Mucosa of descending colon (tissue), 3 donors: Measurements from ENCODE around the gene B2M. TPM values are rescaled to one million over a fixed set of nuclear protein-coding genes. Genes with fewer than 3 reads are reported as not detected.
A peak's percentile ranks its signal among the peaks of the same experiment; 100 is the strongest.
"Not testable (repeated sequence)": the region's sequence is repeated elsewhere in the genome, so short reads cannot be mapped to it uniquely, and the experiment has no call there.

Experiments
- ATAC-seq: fragments of 200-7000 bp; cut with Tn5 transposase; one replicate; pipeline ENCODE4 v1.9.1; 2020; ENCODE audit warnings: mild to moderate bottlenecking, moderate library complexity
- DNase-seq, 3 donors: peaks; one replicate each; pipeline ENCODE4 v3.0.0-alpha.2; 2020
- H3K36me3 ChIP-seq: fragments of 200-600 bp; one replicate; pipeline ENCODE4 v1.8.0; 2021; ENCODE audit warnings: low read depth, mild to moderate bottlenecking
- H3K4me1 ChIP-seq: fragments of 200-600 bp; one replicate; pipeline ENCODE4 v1.8.0; 2021; ENCODE audit warnings: low read depth, mild to moderate bottlenecking
- H3K4me3 ChIP-seq: fragments of 200-600 bp; one replicate; pipeline ENCODE4 v1.8.0; 2021; ENCODE audit warnings: mild to moderate bottlenecking
- H3K9me3 ChIP-seq: fragments of 200-600 bp; one replicate; pipeline ENCODE4 v1.8.0; 2021; ENCODE audit warnings: mild to moderate bottlenecking
- intact Hi-C, 2 donors: fragments of 100-400 bp; cut with DNase I in 1 of 2; cut with micrococcal nuclease in 1 of 2; formaldehyde crosslinking; loops; one replicate each; pipeline versions ENCODE4 v1.11.0 to v1.11.1; 2022; cut with DNase I, micrococcal nuclease
- total RNA-seq, 3 donors: library from RNA; stranded (reverse); fragmentation: NEBNext Ultra II Directional in 2 of 3; extraction: Animal tissue kit (Norgen Biotek cat#: 25700) in 2 of 3; gene quantifications; one replicate each; pipeline versions ENCODE4 v1.2.1 to v1.2.4, GENCODE V29; 2021 to 2023
- TF ChIP-seq, protein P1 (sequence below): fragments of 200-600 bp; IDR thresholded peaks from one replicate; pipeline ENCODE4 v1.8.0; 2022; ENCODE audit warnings: antibody characterized with exemption, mild to moderate bottlenecking
- donor health status: DM: no; HTN: no; CAD: no; lungs with moderate emphysema.
- donor health status: DM: no; HTN: no; CAD: no.
- donor health status: DM: no; HTN: yes; CAD: no.

The B2M gene
- total RNA-seq, 3 donors from 2014 or later, result 3,073 to 7,652 (median 5,579) TPM

GRCh38 chr15:44726568-44727484 is 15.5 kb downstream of the B2M start:
- ATAC-seq, result peak; percentile 64
- Histone ChIP-seq H3K36me3 (peaks cover 6% of the 10 kb centered on the region), H3K4me3 (no peak overlapping the region), H3K9me3 (no peaks in the 10 kb centered on the region), H3K4me1 (peaks cover 53% of the 10 kb centered on the region)
- intact Hi-C loops, result loop anchor here in 1 of 2 donors (5.0 kb wide), 1 partner anchor 65 kb away; the partner anchor contains the start of gene SPG11
- DNase-seq, result peak in 1 of 3 donors; percentile 76
- TF ChIP-seq, protein P1, sequence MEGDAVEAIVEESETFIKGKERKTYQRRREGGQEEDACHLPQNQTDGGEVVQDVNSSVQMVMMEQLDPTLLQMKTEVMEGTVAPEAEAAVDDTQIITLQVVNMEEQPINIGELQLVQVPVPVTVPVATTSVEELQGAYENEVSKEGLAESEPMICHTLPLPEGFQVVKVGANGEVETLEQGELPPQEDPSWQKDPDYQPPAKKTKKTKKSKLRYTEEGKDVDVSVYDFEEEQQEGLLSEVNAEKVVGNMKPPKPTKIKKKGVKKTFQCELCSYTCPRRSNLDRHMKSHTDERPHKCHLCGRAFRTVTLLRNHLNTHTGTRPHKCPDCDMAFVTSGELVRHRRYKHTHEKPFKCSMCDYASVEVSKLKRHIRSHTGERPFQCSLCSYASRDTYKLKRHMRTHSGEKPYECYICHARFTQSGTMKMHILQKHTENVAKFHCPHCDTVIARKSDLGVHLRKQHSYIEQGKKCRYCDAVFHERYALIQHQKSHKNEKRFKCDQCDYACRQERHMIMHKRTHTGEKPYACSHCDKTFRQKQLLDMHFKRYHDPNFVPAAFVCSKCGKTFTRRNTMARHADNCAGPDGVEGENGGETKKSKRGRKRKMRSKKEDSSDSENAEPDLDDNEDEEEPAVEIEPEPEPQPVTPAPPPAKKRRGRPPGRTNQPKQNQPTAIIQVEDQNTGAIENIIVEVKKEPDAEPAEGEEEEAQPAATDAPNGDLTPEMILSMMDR, result no peak

DNA sequence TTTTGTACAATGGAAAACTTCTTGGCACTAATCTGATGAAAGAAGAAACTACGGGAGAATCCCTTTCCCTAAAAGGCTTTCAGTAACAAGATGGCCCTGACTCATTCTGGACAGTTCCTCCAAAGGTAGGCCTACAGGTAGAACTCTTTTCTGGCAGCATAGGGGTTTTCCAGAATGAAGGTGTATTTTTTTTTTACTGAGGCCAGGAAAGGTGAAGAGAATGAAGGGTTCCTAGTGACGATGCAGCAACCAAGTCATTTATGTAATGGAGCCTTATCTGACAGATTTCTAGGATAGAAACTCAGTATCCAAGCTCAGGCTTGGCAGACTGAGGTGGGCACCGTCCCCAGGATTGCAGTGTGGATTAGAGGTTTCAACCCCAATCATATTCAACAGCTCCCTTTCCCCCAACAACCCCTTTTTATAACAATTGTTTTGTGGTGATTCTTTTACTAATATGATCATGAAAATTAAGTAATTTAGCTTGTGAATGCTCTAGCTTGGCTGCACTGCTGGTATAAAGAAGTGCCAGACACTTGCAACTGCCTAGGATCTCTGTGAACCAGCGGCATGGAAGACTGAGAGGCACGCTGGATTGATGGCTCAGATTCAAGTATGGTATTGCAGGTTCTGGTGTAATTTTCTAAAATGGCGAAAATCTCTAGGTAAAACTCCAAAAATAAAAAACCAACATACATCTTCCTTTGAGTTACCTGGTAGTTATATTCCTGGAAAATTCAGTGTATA is 16.3 kb downstream of the B2M start:
- ATAC-seq (no peak), DNase-seq (peak in 1 of 3 donors; percentile 19)
- H3K9me3 ChIP-seq, result no peaks in the 10 kb centered on the region
- intact Hi-C loops, result loop anchor here in 1 of 2 donors (5.0 kb wide), 1 partner anchor 65 kb away; the partner anchor contains the start of gene SPG11
- TF ChIP-seq, protein P1, result no peak
- no peak overlapping the region for H3K4me3 ChIP-seq
- H3K36me3 ChIP-seq, result peaks cover 6% of the 10 kb centered on the region
- H3K4me1 ChIP-seq, result peaks cover 53% of the 10 kb centered on the region

DNA sequence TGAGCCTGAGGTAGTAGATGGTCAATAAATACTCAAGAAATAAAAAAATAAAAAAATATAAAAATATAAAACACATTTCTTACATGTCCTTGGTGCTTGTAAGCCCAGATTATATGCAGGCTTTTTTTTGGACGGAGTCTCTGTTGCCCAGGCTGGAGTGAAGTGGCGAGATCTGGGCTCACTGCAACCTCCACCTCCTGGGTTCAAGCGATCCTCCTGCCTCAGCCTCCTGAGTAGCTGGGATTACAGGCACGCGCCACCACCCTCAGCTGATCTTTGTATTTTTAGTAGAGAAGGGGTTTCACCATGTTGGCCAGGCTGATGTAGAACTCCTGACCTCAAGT is 16.9 kb downstream of the B2M start:
- intact Hi-C loops, result loop anchor here in 1 of 2 donors (5.0 kb wide), 1 partner anchor 66 kb away; the partner anchor contains the start of gene SPG11

DNA sequence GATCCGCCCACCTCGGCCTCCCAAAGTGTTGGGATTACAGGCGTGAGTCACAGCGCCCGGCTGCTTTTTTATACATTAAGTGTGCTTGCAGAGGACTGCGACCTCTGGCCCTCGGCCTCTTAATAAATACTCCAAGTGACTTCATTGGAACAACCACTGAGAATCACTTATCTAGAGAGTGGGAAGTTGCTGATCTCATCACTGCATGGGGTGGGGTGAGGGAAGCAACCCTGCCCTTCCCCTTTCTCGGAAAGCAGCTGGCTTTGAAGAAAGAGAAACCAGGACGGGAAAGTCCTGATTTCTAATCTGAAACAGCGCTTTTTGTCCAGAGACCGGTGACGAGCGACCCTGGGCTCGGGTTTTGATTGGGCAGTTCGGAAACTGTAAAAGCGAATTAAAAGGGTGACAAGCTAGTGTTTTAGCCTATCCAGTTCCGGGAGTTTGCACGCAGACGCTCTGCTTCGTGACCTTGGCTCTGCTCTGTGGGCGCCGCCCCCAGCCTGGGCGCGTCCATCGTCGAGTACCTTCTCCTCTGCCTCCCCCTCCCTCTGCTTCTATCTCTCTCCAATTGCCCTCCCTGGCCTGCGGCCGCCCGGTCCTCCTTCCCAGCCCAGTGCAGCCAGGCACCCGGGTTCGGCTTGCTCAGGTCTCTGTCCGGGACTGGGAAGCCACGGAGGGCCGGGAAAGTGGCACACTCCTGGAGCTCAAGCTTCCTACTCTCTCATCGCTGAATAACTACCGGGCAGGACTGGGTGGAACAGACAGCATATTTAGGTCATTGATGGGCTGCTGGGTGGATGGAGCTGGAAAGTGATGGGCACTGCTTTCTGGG is 17.5 kb downstream of the B2M start:
- intact Hi-C loops, result loop anchor here in 1 of 2 donors (5.0 kb wide), 1 partner anchor 66 kb away; the partner anchor contains the start of gene SPG11
- Histone ChIP-seq H3K9me3 (no peaks in the 10 kb centered on the region), H3K4me3 (peak overlapping the region; percentile 63), H3K4me1 (peaks cover 52% of the 10 kb centered on the region), H3K36me3 (peaks cover 6% of the 10 kb centered on the region)
- peak; percentile 96 to 97 (median 97) for DNase-seq
- TF ChIP-seq, protein P1, result peak; percentile 10
- peak; percentile 90 for ATAC-seq

More for the DNA sequence above, 16.9 kb downstream of the B2M start:
- Histone ChIP-seq H3K4me3 (peak overlapping the region; percentile 63), H3K4me1 (peaks cover 53% of the 10 kb centered on the region)
- H3K36me3 ChIP-seq, H3K9me3 ChIP-seq, ATAC-seq, DNase-seq: not testable (repeated sequence)

GRCh38 chr15:44729408-44730127 is 18.3 kb downstream of the B2M start:
- peak in 2 of 3 donors; percentile 62 to 69 for DNase-seq
- Histone ChIP-seq H3K9me3 (no peaks in the 10 kb centered on the region), H3K4me3 (peak overlapping the region; percentile 63), H3K4me1 (peaks cover 47% of the 10 kb centered on the region), H3K36me3 (peaks cover 6% of the 10 kb centered on the region)
- TF ChIP-seq, protein P1, result no peak
- peak; percentile 37 for ATAC-seq
- intact Hi-C loops, result loop anchor here (5.0 to 10.0 kb wide), 2 partner anchors 65 to 67 kb away; partner anchors contain the start of gene SPG11 (in 2 of the 2)
